ENCODE data around the gene AGAP3.
A peak's percentile ranks its signal among the peaks of the same experiment; 100 is the strongest.

DNA sequence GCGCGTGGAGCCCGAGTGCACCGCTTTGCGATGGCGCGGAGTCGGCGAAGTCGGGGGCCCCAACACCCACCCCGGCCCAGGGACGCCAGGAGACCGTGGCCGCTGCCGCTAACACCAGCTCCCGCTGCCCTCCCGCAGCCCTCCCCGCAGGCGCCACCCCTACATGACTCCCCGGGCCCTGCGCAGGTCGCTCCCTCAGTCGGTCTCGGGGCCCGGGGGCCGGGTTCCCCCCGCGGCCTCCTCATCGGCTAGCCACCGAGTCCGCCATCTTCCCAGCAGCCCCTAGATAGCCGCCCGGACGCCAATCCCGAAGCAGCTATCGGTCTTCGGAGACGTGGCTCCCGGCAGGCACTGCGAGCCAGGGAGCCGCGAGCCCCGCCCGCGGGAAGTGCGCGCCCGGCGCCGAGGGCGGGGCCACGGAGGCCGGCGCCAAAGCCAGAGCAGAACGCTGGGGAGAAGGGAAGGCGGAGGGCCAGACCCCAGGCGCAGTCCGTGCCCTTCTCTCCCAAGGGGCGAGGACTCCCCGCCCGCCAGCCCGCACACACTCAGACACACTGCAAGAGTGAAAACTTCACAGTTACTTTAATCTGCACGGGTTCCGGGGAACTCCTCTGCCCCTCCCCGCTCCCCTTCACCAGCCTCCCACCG lies 5.6 kb upstream of the AGAP3 start, which contains the start of gene FASTK:
- TF ChIP-seq, protein P1, sequence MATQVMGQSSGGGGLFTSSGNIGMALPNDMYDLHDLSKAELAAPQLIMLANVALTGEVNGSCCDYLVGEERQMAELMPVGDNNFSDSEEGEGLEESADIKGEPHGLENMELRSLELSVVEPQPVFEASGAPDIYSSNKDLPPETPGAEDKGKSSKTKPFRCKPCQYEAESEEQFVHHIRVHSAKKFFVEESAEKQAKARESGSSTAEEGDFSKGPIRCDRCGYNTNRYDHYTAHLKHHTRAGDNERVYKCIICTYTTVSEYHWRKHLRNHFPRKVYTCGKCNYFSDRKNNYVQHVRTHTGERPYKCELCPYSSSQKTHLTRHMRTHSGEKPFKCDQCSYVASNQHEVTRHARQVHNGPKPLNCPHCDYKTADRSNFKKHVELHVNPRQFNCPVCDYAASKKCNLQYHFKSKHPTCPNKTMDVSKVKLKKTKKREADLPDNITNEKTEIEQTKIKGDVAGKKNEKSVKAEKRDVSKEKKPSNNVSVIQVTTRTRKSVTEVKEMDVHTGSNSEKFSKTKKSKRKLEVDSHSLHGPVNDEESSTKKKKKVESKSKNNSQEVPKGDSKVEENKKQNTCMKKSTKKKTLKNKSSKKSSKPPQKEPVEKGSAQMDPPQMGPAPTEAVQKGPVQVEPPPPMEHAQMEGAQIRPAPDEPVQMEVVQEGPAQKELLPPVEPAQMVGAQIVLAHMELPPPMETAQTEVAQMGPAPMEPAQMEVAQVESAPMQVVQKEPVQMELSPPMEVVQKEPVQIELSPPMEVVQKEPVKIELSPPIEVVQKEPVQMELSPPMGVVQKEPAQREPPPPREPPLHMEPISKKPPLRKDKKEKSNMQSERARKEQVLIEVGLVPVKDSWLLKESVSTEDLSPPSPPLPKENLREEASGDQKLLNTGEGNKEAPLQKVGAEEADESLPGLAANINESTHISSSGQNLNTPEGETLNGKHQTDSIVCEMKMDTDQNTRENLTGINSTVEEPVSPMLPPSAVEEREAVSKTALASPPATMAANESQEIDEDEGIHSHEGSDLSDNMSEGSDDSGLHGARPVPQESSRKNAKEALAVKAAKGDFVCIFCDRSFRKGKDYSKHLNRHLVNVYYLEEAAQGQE (IDR thresholded peaks at IDR 0.05; ENCODE audit: insufficient read depth in 1 of 2, low read depth in 2 of 2, low read length in 2 of 2) = no peak
- peak; percentile 84 for TF ChIP-seq POLR2AphosphoS5 (IDR thresholded peaks at IDR 0.05; ENCODE audit: low read depth, low read length)

Data from PFSK-1 (cell line).